Measurements from ENCODE around the gene GRK5. TPM values are rescaled to one million over a fixed set of nuclear protein-coding genes. Genes with fewer than 3 reads are reported as not detected.

Gene GRK5
- total RNA-seq, 1 experiment from 2014 or later = 1.2 TPM

DNA sequence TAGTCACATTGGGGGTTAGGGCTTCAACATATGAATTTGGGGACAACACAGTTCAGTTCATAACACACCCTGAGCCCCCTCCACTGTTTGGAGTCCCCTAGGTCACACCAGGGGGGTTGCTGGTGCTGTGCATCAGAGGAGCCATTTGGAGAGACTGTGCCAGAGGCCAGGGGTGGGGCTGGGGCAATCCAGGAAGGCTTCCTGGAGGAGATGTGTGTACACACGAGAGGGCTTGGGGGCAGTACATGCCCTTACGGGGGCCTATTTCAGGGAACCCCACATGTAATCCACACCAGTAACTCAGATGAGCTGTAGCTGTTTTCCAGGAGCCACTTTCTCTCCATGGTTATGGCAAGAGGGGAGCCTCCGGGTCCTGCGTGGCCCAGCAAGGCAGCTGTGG lies 151.7 kb downstream of the GRK5 start:
- TF ChIP-seq, protein P1, sequence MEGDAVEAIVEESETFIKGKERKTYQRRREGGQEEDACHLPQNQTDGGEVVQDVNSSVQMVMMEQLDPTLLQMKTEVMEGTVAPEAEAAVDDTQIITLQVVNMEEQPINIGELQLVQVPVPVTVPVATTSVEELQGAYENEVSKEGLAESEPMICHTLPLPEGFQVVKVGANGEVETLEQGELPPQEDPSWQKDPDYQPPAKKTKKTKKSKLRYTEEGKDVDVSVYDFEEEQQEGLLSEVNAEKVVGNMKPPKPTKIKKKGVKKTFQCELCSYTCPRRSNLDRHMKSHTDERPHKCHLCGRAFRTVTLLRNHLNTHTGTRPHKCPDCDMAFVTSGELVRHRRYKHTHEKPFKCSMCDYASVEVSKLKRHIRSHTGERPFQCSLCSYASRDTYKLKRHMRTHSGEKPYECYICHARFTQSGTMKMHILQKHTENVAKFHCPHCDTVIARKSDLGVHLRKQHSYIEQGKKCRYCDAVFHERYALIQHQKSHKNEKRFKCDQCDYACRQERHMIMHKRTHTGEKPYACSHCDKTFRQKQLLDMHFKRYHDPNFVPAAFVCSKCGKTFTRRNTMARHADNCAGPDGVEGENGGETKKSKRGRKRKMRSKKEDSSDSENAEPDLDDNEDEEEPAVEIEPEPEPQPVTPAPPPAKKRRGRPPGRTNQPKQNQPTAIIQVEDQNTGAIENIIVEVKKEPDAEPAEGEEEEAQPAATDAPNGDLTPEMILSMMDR (conservative IDR thresholded peaks at IDR 0.05) = no peak
- no peaks in the 10 kb centered on the region for H3K79me1 ChIP-seq (ENCODE audit: insufficient read depth, low read depth, low read length, poor library complexity, severe bottlenecking)
- Mint-ChIP-seq H3K27ac (no peak overlapping the region; a peak in 2 of 7 replicates), H3K9me3 (peaks cover 20% of the 10 kb centered on the region in 2 experiments), H3K4me1 (no peaks in the 10 kb centered on the region), H3K27me3 (ENCODE audit: low read depth) (peaks cover 2% of the 10 kb centered on the region), H3K36me3 (ENCODE audit: insufficient read depth in 1 of 3, low read depth in 3 of 3) (peaks cover 6 to 14% (median 11%) of the 10 kb centered on the region in 3 experiments; a peak in 5 of 7 replicates), H3K4me3 (no peak overlapping the region)
- H3K23me2 ChIP-seq (ENCODE audit: insufficient read length, low read depth, low read length, poor library complexity, severe bottlenecking) = no peaks in the 10 kb centered on the region
- H2AK5ac ChIP-seq (ENCODE audit: insufficient read length, low read length) = no peak overlapping the region
- no peak overlapping the region for H4K8ac ChIP-seq (replicated peaks; ENCODE audit: insufficient read length, low read depth, low read length)
- H3T11ph ChIP-seq (ENCODE audit: low read length) = no peak overlapping the region
- peaks cover 9% of the 10 kb centered on the region for H3K9me3 ChIP-seq (ENCODE audit: control insufficient read depth, low read depth, low read length)
- H3K4ac ChIP-seq (ENCODE audit: low read depth, low read length) = no peak overlapping the region
- no peak for DNase-seq
- no peaks in the 10 kb centered on the region for H3K27me3 ChIP-seq (ENCODE audit: insufficient read depth, low read length)
- H3K23ac ChIP-seq (ENCODE audit: insufficient read length, low read depth, low read length) = no peak overlapping the region
- H2BK12ac ChIP-seq (ENCODE audit: insufficient read length, low read depth, low read length) = no peak overlapping the region
- H3K9ac ChIP-seq (ENCODE audit: extremely low read depth, insufficient read length, low read length) = no peak overlapping the region
- no peak overlapping the region for H2BK120ac ChIP-seq (ENCODE audit: low read depth, low read length, poor library complexity, severe bottlenecking)
- no peak overlapping the region for H2BK5ac ChIP-seq (ENCODE audit: insufficient read length, low read length)
- H3K14ac ChIP-seq (ENCODE audit: insufficient read depth, low read length) = no peak overlapping the region; the same call in 1 of the 2 replicates
- H2AFZ ChIP-seq (ENCODE audit: low read length) = no peak overlapping the region
- no peak overlapping the region for H4K91ac ChIP-seq (ENCODE audit: insufficient read length, low read depth, low read length)
- H4K5ac ChIP-seq (ENCODE audit: insufficient read length, low read depth, low read length) = no peak overlapping the region
- WGBS (ENCODE audit: extremely low coverage, insufficient read length, low lambda C conversion rate) = no CpG with 5 or more reads among the region's 4 CpGs
- no peaks in the 10 kb centered on the region for H4K20me1 ChIP-seq (ENCODE audit: control insufficient read depth, insufficient read depth, insufficient read length)
- no peaks in the 10 kb centered on the region for H3K79me2 ChIP-seq (ENCODE audit: insufficient read depth, low read length)
- H2BK20ac ChIP-seq (ENCODE audit: low read depth, low read length, poor library complexity, severe bottlenecking) = no peak overlapping the region
- no peak overlapping the region for H3K18ac ChIP-seq (ENCODE audit: insufficient read length, low read depth, low read length)
- H2BK15ac ChIP-seq (ENCODE audit: low read depth, low read length) = no peak overlapping the region
- H3K4me2 ChIP-seq (ENCODE audit: insufficient read depth, insufficient read length, low read length) = no peak overlapping the region
- no peak overlapping the region for H3K56ac ChIP-seq (ENCODE audit: insufficient read length, low read depth, low read length)
- no peaks in the 10 kb centered on the region for H3K4me1 ChIP-seq (ENCODE audit: insufficient read depth, low read length)
- no peak overlapping the region for H3K27ac ChIP-seq (ENCODE audit: insufficient read length, low read depth, low read length)

Measured in H9 (cell line).